ENCODE data around the gene SLX4. TPM values are rescaled to one million over a fixed set of nuclear protein-coding genes. Genes with fewer than 3 reads are reported as not detected.

SLX4 gene
- total and polyA plus RNA-seq, 9 of the 15 experiments (the other 6 are each of a cell fraction or from before 2014, with no cell fraction given), result 0.29 to 7.9 (median 3.8) TPM

GRCh38 chr16:3625911-3626732 lies 14.7 kb upstream of the SLX4 start (continued):
- TF ChIP-seq ETV1 (tag; conservative IDR thresholded peaks at IDR 0.05; ENCODE audit: low read depth), result 0 out of 2 replicates have a peak, but pooled peaks have one; percentile 14
- TF ChIP-seq ZNF174 (CRISPR knock-in tag; IDR thresholded peaks at IDR 0.05), result no peak
- peak; percentile 65 for TF ChIP-seq CEBPB (tag; IDR thresholded peaks at IDR 0.05)
- TF ChIP-seq STAT5A (IDR thresholded peaks at IDR 0.05; ENCODE audit: borderline replicate concordance, low read length), result no peak
- no peak for TF ChIP-seq ZBED1 (IDR thresholded peaks at IDR 0.05)
- TF ChIP-seq HDAC2 (IDR thresholded peaks at IDR 0.05), result no peak
- no peak for TF ChIP-seq SMARCA4 (IDR thresholded peaks at IDR 0.05)
- no peak for TF ChIP-seq KDM2B (CRISPR knock-in tag; IDR thresholded peaks at IDR 0.05)
- no peak for TF ChIP-seq HMGN3 (IDR thresholded peaks at IDR 0.05; ENCODE audit: borderline replicate concordance, extremely low read depth, insufficient read length, low read depth, low read length)
- TF ChIP-seq CTCF (IDR thresholded peaks at IDR 0.05 in 2 of 3, conservative IDR thresholded peaks at IDR 0.05 in 1 of 3; ENCODE audit: insufficient read depth in 2 of 3, low read depth in 1 of 3, low read length in 3 of 3), result peak in 2 of 3 experiments; percentile 8 to 45; a peak in 2 of 6 replicates
- TF ChIP-seq ZBTB40 (IDR thresholded peaks at IDR 0.05), result no peak
- TF ChIP-seq ZBTB40 (CRISPR knock-in tag; IDR thresholded peaks at IDR 0.05), result no peak
- peak; percentile 36; the same call in 1 of the 2 replicates for TF ChIP-seq SPI1 (IDR thresholded peaks at IDR 0.05; ENCODE audit: borderline replicate concordance, low read depth, low read length)
- no peak for TF ChIP-seq MAFG (tag; conservative IDR thresholded peaks at IDR 0.05)
- TF ChIP-seq ZNF121 (CRISPR knock-in tag; conservative IDR thresholded peaks at IDR 0.05), result peak; percentile 26; the same call in 1 of the 2 replicates
- peak; percentile 53; the same call in 1 of the 2 replicates for TF ChIP-seq SOX6 (IDR thresholded peaks at IDR 0.05)
